ENCODE results near the gene HDAC10.

The HDAC10 gene

DNA sequence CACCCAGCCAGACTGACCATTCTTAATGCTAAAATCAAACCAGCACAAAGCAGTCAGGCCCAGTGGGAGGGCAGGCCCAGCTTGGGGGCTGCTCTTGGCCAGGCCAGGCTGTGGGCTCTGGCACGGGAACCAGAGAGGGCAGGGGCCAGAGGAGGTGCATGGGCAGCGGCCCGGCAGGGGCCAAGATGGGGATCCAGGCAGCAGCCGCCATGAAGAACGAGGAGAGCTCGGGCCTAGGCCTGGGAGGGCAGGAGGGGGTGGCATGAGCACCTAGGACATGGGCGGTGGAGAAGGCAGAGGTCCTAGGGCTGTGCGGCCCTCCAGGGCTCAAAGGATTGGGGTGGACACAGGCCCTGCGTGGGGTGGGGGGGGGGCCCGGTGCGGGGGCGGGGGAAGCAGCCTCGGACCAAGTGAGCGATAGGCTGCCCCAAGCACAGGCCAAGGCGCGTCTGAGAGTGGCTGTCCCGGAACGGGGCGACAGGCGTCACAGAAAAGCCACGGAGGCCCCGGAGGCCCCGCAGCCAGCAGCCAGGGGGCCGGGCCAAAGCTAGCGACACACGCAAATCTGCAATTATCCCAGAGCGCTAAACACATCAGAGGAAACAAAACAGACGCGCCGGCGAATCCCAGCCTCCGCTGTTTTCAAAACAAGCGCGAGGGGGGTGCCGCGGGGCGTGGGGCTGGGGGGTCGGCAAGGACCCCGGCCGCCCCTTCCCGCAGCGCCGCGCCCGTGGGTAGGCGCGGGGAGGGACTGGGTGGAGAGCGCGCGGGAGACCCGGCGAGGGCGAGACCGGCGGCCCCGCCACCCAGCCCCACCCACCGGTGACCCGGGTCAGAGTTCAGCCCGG lies 48.1 kb upstream of the HDAC10 start:
- Histone ChIP-seq H4K8ac (ENCODE audit: low read length) (peak overlapping the region; percentile 76), H2AK5ac (ENCODE audit: low read length, severe bottlenecking) (peak overlapping the region; percentile 40)
- 21% methylated on average over 48 of the region's 59 CpGs for WGBS

DNA sequence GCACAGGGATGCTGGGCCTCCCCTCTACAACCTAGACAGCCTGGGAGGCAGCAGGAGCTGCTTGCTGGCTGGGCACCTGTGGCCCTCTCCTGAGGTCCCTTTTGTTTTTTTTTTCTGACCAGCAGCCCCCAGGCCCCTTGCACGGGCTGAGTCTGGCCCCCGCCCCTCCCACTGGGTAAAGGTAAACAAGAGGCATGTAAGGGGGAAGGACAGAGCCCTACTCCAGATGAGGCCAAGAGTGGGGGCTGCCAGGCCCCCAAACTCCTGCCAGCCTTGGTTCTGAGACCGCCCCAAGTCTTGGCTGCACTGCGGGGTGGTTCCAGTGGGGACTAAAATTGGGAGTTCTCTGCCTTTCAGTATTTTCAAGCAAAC lies 47.2 kb upstream of the HDAC10 start:
- no peak overlapping the region for H3K27ac ChIP-seq (ENCODE audit: low read length, poor library complexity, severe bottlenecking)
- no peak overlapping the region for H3K14ac ChIP-seq (ENCODE audit: low read length in 2 of 2)
- H3K9me3 ChIP-seq (ENCODE audit: control insufficient read depth, low read length) = no peaks in the 10 kb centered on the region
- no peak overlapping the region for H3K9ac ChIP-seq (ENCODE audit: low read length)
- H3K18ac ChIP-seq (ENCODE audit: low read depth in 1 of 2, low read length in 2 of 2) = no peak overlapping the region
- H2BK12ac ChIP-seq (ENCODE audit: low read length in 2 of 2) = no peak overlapping the region
- H4K91ac ChIP-seq (ENCODE audit: low read length) = no peak overlapping the region
- H3K4me3 ChIP-seq (ENCODE audit: insufficient read depth in 1 of 2, low read depth in 1 of 2, low read length in 2 of 2) = no peak overlapping the region
- peaks cover 13 to 60% of the 10 kb centered on the region in 2 experiments for H3K36me3 ChIP-seq (ENCODE audit: control insufficient read depth in 1 of 2, insufficient read depth in 2 of 2, low read depth in 1 of 2, low read length in 2 of 2)
- H3K4me2 ChIP-seq (ENCODE audit: low read length, poor library complexity, severe bottlenecking) = no peak overlapping the region
- H3K23ac ChIP-seq (ENCODE audit: low read length in 2 of 2) = peak overlapping the region in 1 of 2 experiments; percentile 23
- H2AK5ac ChIP-seq (ENCODE audit: low read length, severe bottlenecking) = no peak overlapping the region
- H4K8ac ChIP-seq (ENCODE audit: low read length) = no peak overlapping the region
- no peak overlapping the region for H2AFZ ChIP-seq (ENCODE audit: low read depth, low read length)
- peak overlapping the region in 1 of 2 experiments; percentile 19 for H3K4ac ChIP-seq (ENCODE audit: low read depth in 1 of 2, low read length in 2 of 2)
- no peak overlapping the region for H2BK120ac ChIP-seq (ENCODE audit: low read depth, low read length)
- H2BK15ac ChIP-seq (ENCODE audit: low read depth, poor library complexity, severe bottlenecking) = no peak overlapping the region
- H3K79me1 ChIP-seq (replicated peaks; ENCODE audit: low read length, poor library complexity, severe bottlenecking) = no peaks in the 10 kb centered on the region
- no peaks in the 10 kb centered on the region for H3K27me3 ChIP-seq (ENCODE audit: control insufficient read depth in 1 of 2, insufficient read depth in 1 of 2, low read length in 2 of 2)
- WGBS = 88% methylated on average over 4 of the region's 4 CpGs
- no peak for DNase-seq
- H2BK5ac ChIP-seq (ENCODE audit: low read depth, low read length, poor library complexity, severe bottlenecking) = no peak overlapping the region
- peaks cover 87% of the 10 kb centered on the region for H3K4me1 ChIP-seq (ENCODE audit: control insufficient read depth, insufficient read depth, low read depth, low read length)

More for the DNA sequence above, 48.1 kb upstream of the HDAC10 start:
- peak overlapping the region; percentile 54 for H3K4me2 ChIP-seq (ENCODE audit: low read length, poor library complexity, severe bottlenecking)
- peak overlapping the region; percentile 47 to 64 for H3K4ac ChIP-seq (ENCODE audit: low read depth in 1 of 2, low read length in 2 of 2)
- no peaks in the 10 kb centered on the region for H3K27me3 ChIP-seq (ENCODE audit: control insufficient read depth in 1 of 2, insufficient read depth in 1 of 2, low read length in 2 of 2)
- H3K18ac ChIP-seq (ENCODE audit: low read depth in 1 of 2, low read length in 2 of 2) = peak overlapping the region; percentile 81 to 89
- H3K4me3 ChIP-seq (ENCODE audit: insufficient read depth in 1 of 2, low read depth in 1 of 2, low read length in 2 of 2) = peak overlapping the region in 1 of 2 experiments; percentile 28
- H3K9me3 ChIP-seq (ENCODE audit: control insufficient read depth, low read length) = no peaks in the 10 kb centered on the region
- H4K91ac ChIP-seq (ENCODE audit: low read length) = peak overlapping the region; percentile 86
- H2BK5ac ChIP-seq (ENCODE audit: low read depth, low read length, poor library complexity, severe bottlenecking) = no peak overlapping the region
- H2AFZ ChIP-seq (ENCODE audit: low read depth, low read length) = no peak overlapping the region
- no peak overlapping the region for H3K14ac ChIP-seq (ENCODE audit: low read length in 2 of 2)
- H3K36me3 ChIP-seq (ENCODE audit: control insufficient read depth in 1 of 2, insufficient read depth in 2 of 2, low read depth in 1 of 2, low read length in 2 of 2) = peaks cover 13 to 63% of the 10 kb centered on the region in 2 experiments
- H3K23ac ChIP-seq (ENCODE audit: low read length in 2 of 2) = peak overlapping the region in 1 of 2 experiments; percentile 90
- H3K4me1 ChIP-seq (ENCODE audit: control insufficient read depth, insufficient read depth, low read depth, low read length) = peaks cover 89% of the 10 kb centered on the region
- H3K27ac ChIP-seq (ENCODE audit: low read length, poor library complexity, severe bottlenecking) = no peak overlapping the region
- peak overlapping the region in 1 of 2 experiments; percentile 12 for H2BK12ac ChIP-seq (ENCODE audit: low read length in 2 of 2)
- DNase-seq = peak; percentile 85
- H3K9ac ChIP-seq (ENCODE audit: low read length) = no peak overlapping the region
- H2BK120ac ChIP-seq (ENCODE audit: low read depth, low read length) = peak overlapping the region; percentile 78
- H2BK15ac ChIP-seq (ENCODE audit: low read depth, poor library complexity, severe bottlenecking) = peak overlapping the region; percentile 33
- H3K79me1 ChIP-seq (replicated peaks; ENCODE audit: low read length, poor library complexity, severe bottlenecking) = no peaks in the 10 kb centered on the region

DNA sequence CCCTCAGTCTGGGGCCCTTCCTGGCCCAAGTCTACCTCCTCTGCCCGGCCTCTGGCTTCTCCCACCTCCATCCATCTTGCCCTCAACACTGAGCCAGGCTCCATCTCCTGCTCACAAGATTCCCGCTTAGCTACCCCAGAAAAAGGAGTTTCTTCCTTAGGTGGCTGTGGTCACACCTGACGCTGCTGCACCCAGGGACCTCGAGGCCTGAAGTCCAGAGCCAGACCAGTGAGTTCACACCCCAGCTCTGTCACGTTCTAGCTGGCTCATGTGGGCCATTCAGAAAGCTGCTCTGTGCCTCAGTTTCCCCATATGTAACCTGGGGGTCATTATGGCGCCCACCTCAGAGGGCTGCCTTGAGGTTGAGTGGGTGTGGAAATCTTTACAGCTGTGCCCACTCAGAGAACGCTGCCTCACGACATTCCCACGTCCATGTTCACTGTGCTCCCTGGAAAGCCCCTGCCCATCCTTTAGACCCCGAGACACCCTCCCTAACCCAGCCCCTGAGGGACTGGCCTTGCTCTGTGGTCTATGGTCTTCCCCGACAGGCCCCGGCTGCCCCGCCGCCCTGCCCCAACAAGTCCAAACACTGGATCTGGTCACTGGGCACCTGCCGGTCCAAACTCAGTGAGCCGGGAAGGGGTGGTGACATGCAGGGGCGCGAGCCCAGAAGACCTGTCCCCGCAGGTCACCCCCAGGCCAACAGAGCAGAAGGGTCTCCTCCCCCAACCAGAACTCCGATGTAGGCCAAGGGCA lies 46.6 kb upstream of the HDAC10 start:
- Histone ChIP-seq H3K79me1 (replicated peaks; ENCODE audit: low read length, poor library complexity, severe bottlenecking) (no peaks in the 10 kb centered on the region), H3K4me2 (ENCODE audit: low read length, poor library complexity, severe bottlenecking) (no peak overlapping the region), H3K36me3 (ENCODE audit: control insufficient read depth in 1 of 2, insufficient read depth in 2 of 2, low read depth in 1 of 2, low read length in 2 of 2) (peaks cover 12 to 56% of the 10 kb centered on the region in 2 experiments), H4K8ac (ENCODE audit: low read length) (no peak overlapping the region), H3K14ac (ENCODE audit: low read length in 2 of 2) (peak overlapping the region in 1 of 2 experiments; percentile 72), H3K9ac (ENCODE audit: low read length) (no peak overlapping the region), H3K27me3 (ENCODE audit: control insufficient read depth in 1 of 2, insufficient read depth in 1 of 2, low read length in 2 of 2) (no peaks in the 10 kb centered on the region), H3K27ac (ENCODE audit: low read length, poor library complexity, severe bottlenecking) (no peak overlapping the region), H3K4me3 (ENCODE audit: insufficient read depth in 1 of 2, low read depth in 1 of 2, low read length in 2 of 2) (no peak overlapping the region), H2BK120ac (ENCODE audit: low read depth, low read length) (no peak overlapping the region), H2AK5ac (ENCODE audit: low read length, severe bottlenecking) (peak overlapping the region; percentile 34), H3K23ac (ENCODE audit: low read length in 2 of 2) (peak overlapping the region in 1 of 2 experiments; percentile 23), H4K91ac (ENCODE audit: low read length) (no peak overlapping the region), H2BK12ac (ENCODE audit: low read length in 2 of 2) (peak overlapping the region in 1 of 2 experiments; percentile 6), H3K4me1 (ENCODE audit: control insufficient read depth, insufficient read depth, low read depth, low read length) (peaks cover 87% of the 10 kb centered on the region), H3K4ac (ENCODE audit: low read depth in 1 of 2, low read length in 2 of 2) (peak overlapping the region in 1 of 2 experiments; percentile 19), H3K9me3 (ENCODE audit: control insufficient read depth, low read length) (no peaks in the 10 kb centered on the region), H2AFZ (ENCODE audit: low read depth, low read length) (no peak overlapping the region), H2BK15ac (ENCODE audit: low read depth, poor library complexity, severe bottlenecking) (no peak overlapping the region), H3K18ac (ENCODE audit: low read depth in 1 of 2, low read length in 2 of 2) (peak overlapping the region in 1 of 2 experiments; percentile 29), H2BK5ac (ENCODE audit: low read depth, low read length, poor library complexity, severe bottlenecking) (no peak overlapping the region)
- WGBS = 96% methylated on average over 20 of the region's 20 CpGs
- DNase-seq = no peak
